HG02885 (cell line): ENCODE measurements around the gene ENG.
A peak's percentile ranks its signal among the peaks of the same experiment; 100 is the strongest.

Experiments
- ATAC-seq: cut with Tn5 transposase; IDR thresholded peaks from one replicate; pipeline ENCODE4 v1.9.1; 2021; ENCODE audit warnings: mild to moderate bottlenecking; ENCODE audit not compliant: unreplicated experiment, poor library complexity

Gene ENG

DNA sequence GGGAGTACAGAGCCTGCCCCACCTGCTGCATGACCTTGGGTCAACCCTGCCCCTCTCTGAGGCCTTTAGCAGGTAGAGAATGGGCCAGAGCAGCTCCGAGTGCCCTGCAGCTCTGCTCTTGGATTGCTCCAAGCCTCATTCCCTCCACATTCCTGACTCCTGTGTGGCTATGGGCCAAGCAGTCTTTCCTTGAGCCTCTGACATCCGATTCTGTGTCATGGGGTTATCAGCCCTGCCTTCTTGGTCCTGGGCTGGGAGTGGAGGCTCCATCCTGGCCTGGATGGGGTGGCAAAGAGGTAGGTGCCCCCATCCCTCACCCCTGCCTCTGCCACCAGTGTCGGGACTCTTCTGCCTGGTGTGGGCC lies 38.1 kb downstream of the ENG start:
- ATAC-seq: no peak

GRCh38 chr9:127815512-127816361 lies 38.7 kb downstream of the ENG start:
- no peak for ATAC-seq

- no peak for ATAC-seq
These were observed 39.6 kb downstream of the ENG start for GRCh38 chr9:127814619-127815511.

- ATAC-seq: no peak
These were observed 40.7 kb downstream of the ENG start for GRCh38 chr9:127813686-127814226.

- ATAC-seq: no peak
These were observed 41.4 kb downstream of the ENG start for GRCh38 chr9:127812936-127813675.

DNA sequence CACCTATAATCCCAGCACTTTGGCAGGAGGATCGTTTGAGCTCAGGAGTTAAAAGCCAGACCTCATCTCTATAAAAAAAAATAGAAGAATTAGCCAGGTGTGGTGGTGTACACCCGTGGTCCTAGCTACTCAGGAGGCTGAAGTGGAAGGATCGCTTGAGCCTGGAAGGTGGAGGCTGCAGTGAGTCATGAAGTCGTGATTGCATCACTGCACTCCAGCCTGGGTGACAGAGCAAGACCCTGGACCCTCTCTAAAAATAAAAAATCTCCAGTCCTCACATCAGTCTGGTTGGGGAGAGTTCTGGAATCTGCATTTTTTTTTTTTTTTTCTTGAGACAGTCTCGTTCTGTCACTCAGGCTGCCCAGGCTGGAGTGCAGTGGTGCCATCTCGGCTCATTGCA lies 42.4 kb downstream of the ENG start:
- no peak for ATAC-seq

GRCh38 chr9:127810378-127811187 lies 43.9 kb downstream of the ENG start:
- ATAC-seq: no peak

DNA sequence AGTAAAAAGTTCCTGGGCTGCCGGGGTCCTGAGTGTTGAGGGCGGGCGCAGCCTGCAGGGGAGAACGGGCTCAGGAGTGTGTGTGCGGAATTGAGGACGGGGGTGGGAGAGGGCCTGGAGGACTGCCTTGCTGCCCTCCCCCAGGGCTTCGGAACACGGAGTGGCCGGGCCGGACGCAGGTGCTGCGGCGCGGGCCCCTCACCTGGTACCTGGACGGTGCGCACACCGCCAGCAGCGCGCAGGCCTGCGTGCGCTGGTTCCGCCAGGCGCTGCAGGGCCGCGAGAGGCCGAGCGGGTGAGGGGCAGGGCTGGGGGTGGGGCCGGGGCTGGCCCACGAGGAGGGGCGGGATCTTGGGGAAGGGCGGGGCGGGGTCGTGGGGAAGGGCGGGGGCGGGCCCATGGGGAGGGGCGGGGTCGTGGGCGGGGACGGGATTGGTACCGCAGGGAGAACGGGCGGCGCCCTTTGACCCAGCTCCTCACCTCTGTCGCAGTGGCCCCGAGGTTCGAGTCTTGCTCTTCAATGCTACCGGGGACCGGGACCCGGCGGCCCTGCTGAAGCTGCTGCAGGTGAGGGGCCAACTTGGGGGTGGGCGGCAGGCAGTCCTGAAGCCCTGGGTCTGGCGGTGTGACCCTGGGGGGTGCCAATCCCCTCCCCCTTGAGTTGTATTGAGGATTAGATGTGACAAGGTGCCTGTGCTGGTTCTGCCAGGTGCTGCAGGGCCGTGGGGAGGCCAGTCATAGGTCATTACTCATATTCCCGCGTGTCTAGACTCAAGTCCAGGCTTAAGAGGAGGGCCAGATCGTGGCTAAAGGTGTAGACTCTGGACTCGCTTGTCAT lies 44.7 kb downstream of the ENG start:
- no peak for ATAC-seq

- ATAC-seq: no peak
These were observed 45.4 kb downstream of the ENG start for GRCh38 chr9:127809002-127809539.

- ATAC-seq: no peak
These were observed 46.0 kb downstream of the ENG start for GRCh38 chr9:127808347-127809001.

- no peak for ATAC-seq
These were observed 47.6 kb downstream of the ENG start for GRCh38 chr9:127806871-127807270.

DNA sequence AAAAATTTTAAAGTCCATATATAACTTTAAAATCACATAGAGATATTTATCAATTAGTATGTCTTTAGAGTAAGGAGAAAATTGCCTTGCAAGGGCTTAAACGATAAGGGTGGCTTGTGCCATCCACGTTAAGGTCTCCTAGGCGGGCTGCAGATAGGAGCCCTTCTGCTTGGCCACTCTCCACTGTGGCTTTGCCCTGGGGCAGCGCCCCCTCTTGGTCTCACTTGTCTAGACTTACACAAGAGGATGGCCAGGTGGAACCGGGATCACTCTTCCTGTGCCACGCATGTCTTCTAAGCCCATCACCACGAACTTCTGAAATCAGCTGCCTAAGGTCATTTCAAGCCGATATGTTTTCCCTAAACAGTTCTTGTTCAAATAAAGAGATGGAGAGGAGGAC lies 48.8 kb downstream of the ENG start:
- no peak for ATAC-seq

DNA sequence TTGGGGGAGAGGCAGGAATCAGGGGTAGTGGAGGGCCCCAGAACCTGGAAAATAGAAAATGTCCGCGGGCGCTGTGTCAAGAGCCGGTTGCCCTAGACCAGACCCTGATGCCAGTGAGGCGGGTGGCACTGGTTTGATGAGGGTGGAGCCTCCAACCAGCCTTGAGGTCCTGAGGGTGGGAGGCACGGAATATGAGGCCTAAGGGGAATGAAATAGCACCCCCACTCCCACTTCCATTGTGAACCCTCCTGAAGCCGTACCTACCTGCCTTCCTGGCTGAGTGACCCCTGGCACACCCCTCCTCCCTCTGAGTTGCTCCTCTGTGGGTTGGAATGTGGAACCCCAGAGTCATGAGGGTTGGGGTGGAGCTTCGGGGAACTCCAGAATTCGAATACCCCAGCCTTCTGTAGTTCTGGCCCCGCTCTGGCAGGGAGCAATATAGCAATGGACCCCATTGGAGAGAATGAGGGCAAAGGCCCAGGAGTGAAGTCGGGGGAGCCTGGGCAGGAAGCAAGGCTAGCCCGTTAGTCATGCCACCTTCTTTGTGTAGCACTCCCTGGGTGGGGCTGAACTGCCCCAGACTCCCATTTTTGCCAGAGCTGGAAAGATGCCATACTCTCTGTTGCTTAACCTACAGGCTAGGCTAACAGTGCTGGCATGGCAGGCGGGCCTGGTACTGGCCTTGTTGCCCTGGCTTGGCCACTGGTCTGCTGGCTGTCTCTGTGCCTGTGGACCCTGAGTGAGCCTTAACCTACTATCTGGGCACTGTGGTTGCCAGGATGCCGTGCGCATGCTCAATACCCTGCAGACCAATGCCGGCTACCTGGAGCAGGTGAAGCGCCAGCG lies 50.7 kb downstream of the ENG start:
- ATAC-seq: no peak

DNA sequence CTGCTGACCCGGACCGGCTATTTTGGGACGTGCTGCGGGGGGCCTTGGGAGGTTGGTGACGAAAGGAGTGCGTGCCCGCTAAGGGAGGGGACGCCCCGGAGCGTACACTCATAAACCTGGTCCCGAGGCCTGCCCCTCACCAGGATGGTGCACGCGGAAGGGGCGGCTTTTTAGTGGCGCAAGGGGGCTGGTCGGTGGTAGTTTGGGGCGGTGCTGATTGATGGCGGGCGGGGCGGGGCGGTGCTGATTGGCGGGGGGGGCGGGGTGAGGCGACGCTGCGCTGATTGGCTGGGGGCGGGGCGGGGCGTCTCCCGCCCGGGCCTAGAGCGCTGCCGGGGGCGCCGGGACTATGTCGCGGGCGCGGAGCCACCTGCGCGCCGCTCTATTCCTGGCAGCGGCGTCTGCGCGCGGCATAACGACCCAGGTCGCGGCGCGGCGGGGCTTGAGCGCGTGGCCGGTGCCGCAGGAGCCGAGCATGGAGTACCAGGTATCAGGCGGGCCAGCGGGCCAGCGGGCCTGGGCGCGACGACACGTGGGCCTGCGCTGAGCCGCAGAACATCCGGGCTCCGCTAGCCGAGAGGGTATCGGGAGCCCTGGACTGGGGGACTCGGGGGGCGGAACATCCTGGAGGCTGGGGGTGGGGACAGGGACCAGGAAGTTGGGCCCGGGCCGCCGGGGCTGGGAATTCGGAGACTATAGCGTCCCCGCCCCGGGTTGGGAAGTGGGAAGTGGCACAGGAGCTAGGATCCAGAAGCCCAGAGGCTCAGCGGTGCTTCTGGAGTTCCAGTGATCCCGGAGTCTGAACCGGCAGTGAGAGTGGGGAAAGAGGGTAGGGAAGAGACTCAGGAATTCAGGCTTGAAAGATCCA lies 51.6 kb downstream of the ENG start, which contains the start of gene FPGS:
TSS of gene FPGS (plus strand) at position 307 of the 868 bp plus-strand sequence. CDS start at position 350, 43 bp downstream.
- ATAC-seq: peak; percentile 81

DNA sequence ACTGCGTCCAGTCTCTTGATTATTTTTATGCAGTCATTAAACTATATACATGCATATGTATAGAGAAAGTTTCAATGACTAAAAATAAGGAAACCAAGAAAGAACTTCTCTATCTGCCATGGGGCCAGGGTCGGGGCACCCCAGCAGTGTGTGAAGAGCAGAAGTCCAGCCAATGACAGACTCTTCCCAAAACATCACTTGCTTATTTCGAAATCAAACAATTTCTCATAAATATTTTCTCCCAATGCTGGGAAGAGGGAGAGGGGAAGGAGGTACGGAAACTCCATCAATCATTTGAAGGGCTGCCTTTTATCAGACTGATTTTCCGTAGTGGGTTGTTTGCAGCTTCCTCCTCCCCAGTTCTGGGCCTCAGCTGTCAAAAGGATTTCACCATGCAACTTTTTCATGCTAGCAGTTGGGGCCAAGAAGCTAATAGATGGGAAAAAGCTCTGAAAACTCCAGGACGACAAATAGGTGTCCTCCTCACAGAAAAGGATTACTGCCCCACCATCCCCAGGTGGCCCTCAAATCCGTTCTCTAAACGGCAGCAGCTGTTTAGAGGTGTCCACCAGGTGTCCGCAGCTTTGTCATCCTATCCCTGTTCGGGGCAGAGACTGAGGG lies 52.4 kb downstream of the ENG start:
- ATAC-seq: no peak
